ENCODE results near the gene SLC26A6. TPM values are rescaled to one million over a fixed set of nuclear protein-coding genes. Genes with fewer than 3 reads are reported as not detected.

The SLC26A6 gene
- total RNA-seq, 1 experiment from 2014 or later = 36.3 TPM

DNA sequence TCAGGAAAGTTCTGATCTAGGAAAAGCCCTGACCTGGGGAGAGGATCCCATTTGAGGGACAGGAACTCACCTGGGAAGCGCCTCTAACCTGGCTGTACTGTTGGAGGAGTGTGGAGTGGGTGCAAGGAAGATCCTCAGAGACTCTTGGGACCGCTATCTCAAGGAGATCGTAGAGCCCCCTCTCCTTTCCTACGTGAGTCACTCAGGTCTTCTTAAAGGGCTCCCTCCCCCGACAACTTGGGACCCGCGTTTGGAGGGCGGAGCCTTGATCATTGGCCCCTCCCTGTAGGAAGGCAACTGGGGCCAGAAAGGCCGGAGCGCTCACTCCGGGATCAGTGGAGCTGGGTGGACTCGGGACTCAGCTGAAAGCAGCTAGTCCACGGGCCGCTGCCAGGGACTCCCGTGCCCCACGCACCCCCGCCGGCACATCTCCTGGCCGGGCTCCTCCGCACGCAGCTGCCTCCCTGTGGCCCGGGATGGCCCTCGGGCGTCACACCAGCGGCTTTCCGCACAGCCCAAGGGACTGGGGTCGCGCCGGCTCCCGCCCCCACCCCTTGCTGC, 520 bp downstream of the SLC26A6 start:
- Histone ChIP-seq H3K4me3 (ENCODE audit: low read depth in 2 of 2, low read length in 2 of 2) (peak overlapping the region; percentile 74 to 85), H3K36me3 (ENCODE audit: control insufficient read depth, insufficient read depth, low read length) (peaks cover 2% of the 10 kb centered on the region), H3K27ac (ENCODE audit: low read length) (peak overlapping the region; percentile 77), H3K27me3 (ENCODE audit: control insufficient read depth, insufficient read depth, low read length) (no peaks in the 10 kb centered on the region), H3K9me3 (ENCODE audit: control insufficient read depth, insufficient read depth, low read depth, low read length) (no peaks in the 10 kb centered on the region), H3K4me1 (ENCODE audit: control insufficient read depth, insufficient read depth, low read length) (peaks cover 18% of the 10 kb centered on the region)
- POLR2A ChIA-PET = no interaction called here
- CTCF ChIA-PET = interaction anchor here (0.6 to 0.7 kb wide), 2 partner anchors 15 to 75 kb away, joined by 3 read pairs; no protein-coding TSS in a partner anchor
- peak; percentile 64 for ATAC-seq
- in situ Hi-C loops (cut with HindIII; ENCODE audit: low pct_unique_long_range_greater_than_20kb, low sequenced_read_pairs) (no loop called here), intact Hi-C loops (cut with micrococcal nuclease; ENCODE audit: unreplicated experiment) (no loop called here)
- no peak for DNase-seq (ENCODE audit: low read depth, low spot score)
- no TSS peak for BruUV-seq (replicated peaks)
- TF ChIP-seq POLR2AphosphoS5 (IDR thresholded peaks at IDR 0.05; ENCODE audit: low read depth, low read length) = no peak
- TF ChIP-seq, protein P1, sequence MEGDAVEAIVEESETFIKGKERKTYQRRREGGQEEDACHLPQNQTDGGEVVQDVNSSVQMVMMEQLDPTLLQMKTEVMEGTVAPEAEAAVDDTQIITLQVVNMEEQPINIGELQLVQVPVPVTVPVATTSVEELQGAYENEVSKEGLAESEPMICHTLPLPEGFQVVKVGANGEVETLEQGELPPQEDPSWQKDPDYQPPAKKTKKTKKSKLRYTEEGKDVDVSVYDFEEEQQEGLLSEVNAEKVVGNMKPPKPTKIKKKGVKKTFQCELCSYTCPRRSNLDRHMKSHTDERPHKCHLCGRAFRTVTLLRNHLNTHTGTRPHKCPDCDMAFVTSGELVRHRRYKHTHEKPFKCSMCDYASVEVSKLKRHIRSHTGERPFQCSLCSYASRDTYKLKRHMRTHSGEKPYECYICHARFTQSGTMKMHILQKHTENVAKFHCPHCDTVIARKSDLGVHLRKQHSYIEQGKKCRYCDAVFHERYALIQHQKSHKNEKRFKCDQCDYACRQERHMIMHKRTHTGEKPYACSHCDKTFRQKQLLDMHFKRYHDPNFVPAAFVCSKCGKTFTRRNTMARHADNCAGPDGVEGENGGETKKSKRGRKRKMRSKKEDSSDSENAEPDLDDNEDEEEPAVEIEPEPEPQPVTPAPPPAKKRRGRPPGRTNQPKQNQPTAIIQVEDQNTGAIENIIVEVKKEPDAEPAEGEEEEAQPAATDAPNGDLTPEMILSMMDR (IDR thresholded peaks at IDR 0.05) = no peak
- no peak for TF ChIP-seq TCF7L2 (IDR thresholded peaks at IDR 0.05; ENCODE audit: low read depth, low read length)
- TF ChIP-seq REST (IDR thresholded peaks at IDR 0.05; ENCODE audit: insufficient read depth in 1 of 2, low read depth in 2 of 2, low read length in 1 of 2) = no peak
- TF ChIP-seq SIN3A (IDR thresholded peaks at IDR 0.05; ENCODE audit: borderline replicate concordance, insufficient read depth, low read depth, low read length) = no peak

- intact Hi-C loops (cut with micrococcal nuclease; ENCODE audit: unreplicated experiment) = no loop called here
- ChIA-PET CTCF (no interaction called here), POLR2A (no interaction called here)
- TF ChIP-seq SIN3A (IDR thresholded peaks at IDR 0.05; ENCODE audit: borderline replicate concordance, insufficient read depth, low read depth, low read length) (no peak), TCF7L2 (IDR thresholded peaks at IDR 0.05; ENCODE audit: low read depth, low read length) (no peak)
- Histone ChIP-seq H3K4me1 (ENCODE audit: control insufficient read depth, insufficient read depth, low read length) (peaks cover 18% of the 10 kb centered on the region), H3K4me3 (ENCODE audit: low read depth in 2 of 2, low read length in 2 of 2) (peak overlapping the region; percentile 74 to 85; a peak in 1 of 4 replicates), H3K9me3 (ENCODE audit: control insufficient read depth, insufficient read depth, low read depth, low read length) (no peaks in the 10 kb centered on the region), H3K27ac (ENCODE audit: low read length) (peak overlapping the region; percentile 77; the same call in 1 of the 2 replicates), H3K36me3 (ENCODE audit: control insufficient read depth, insufficient read depth, low read length) (peaks cover 2% of the 10 kb centered on the region), H3K27me3 (ENCODE audit: control insufficient read depth, insufficient read depth, low read length) (no peaks in the 10 kb centered on the region)
- no TSS peak for BruUV-seq (replicated peaks)
- ATAC-seq (no peak), DNase-seq (ENCODE audit: low read depth, low spot score) (no peak)
- in situ Hi-C loops (cut with HindIII; ENCODE audit: low pct_unique_long_range_greater_than_20kb, low sequenced_read_pairs) = no loop called here
Measured at GRCh38 chr3:48633743-48634142, 1.5 kb downstream of the SLC26A6 start.

GRCh38 chr3:48633256-48633655, 2.0 kb downstream of the SLC26A6 start:
- H3K27me3 ChIP-seq (ENCODE audit: control insufficient read depth, insufficient read depth, low read length) = no peaks in the 10 kb centered on the region
- ChIA-PET CTCF (no interaction called here), POLR2A (no interaction called here)
- ATAC-seq (no peak), DNase-seq (ENCODE audit: low read depth, low spot score) (no peak)
- intact Hi-C loops (cut with micrococcal nuclease; ENCODE audit: unreplicated experiment) (no loop called here), in situ Hi-C loops (cut with HindIII; ENCODE audit: low pct_unique_long_range_greater_than_20kb, low sequenced_read_pairs) (no loop called here)
- H3K9me3 ChIP-seq (ENCODE audit: control insufficient read depth, insufficient read depth, low read depth, low read length) = no peaks in the 10 kb centered on the region
- H3K4me1 ChIP-seq (ENCODE audit: control insufficient read depth, insufficient read depth, low read length) = peaks cover 18% of the 10 kb centered on the region
- no TSS peak for BruUV-seq (replicated peaks)
- H3K27ac ChIP-seq (ENCODE audit: low read length) = no peak overlapping the region
- TF ChIP-seq TCF7L2 (IDR thresholded peaks at IDR 0.05; ENCODE audit: low read depth, low read length) = no peak
- TF ChIP-seq, protein P1 (IDR thresholded peaks at IDR 0.05) = no peak
- no peak for TF ChIP-seq SIN3A (IDR thresholded peaks at IDR 0.05; ENCODE audit: borderline replicate concordance, insufficient read depth, low read depth, low read length)
- no peak for TF ChIP-seq POLR2AphosphoS5 (IDR thresholded peaks at IDR 0.05; ENCODE audit: low read depth, low read length)
- TF ChIP-seq REST (IDR thresholded peaks at IDR 0.05; ENCODE audit: insufficient read depth in 1 of 2, low read depth in 2 of 2, low read length in 1 of 2) = no peak
- H3K4me3 ChIP-seq (ENCODE audit: low read depth in 2 of 2, low read length in 2 of 2) = no peak overlapping the region
- peaks cover 2% of the 10 kb centered on the region for H3K36me3 ChIP-seq (ENCODE audit: control insufficient read depth, insufficient read depth, low read length)
